ENCODE measurements around the gene KCNIP3. TPM values are rescaled to one million over a fixed set of nuclear protein-coding genes. Genes with fewer than 3 reads are reported as not detected.
A peak's percentile ranks its signal among the peaks of the same experiment; 100 is the strongest.

KCNIP3 gene
- total RNA-seq, 1 donor from 2014 or later: 27.5 TPM

DNA sequence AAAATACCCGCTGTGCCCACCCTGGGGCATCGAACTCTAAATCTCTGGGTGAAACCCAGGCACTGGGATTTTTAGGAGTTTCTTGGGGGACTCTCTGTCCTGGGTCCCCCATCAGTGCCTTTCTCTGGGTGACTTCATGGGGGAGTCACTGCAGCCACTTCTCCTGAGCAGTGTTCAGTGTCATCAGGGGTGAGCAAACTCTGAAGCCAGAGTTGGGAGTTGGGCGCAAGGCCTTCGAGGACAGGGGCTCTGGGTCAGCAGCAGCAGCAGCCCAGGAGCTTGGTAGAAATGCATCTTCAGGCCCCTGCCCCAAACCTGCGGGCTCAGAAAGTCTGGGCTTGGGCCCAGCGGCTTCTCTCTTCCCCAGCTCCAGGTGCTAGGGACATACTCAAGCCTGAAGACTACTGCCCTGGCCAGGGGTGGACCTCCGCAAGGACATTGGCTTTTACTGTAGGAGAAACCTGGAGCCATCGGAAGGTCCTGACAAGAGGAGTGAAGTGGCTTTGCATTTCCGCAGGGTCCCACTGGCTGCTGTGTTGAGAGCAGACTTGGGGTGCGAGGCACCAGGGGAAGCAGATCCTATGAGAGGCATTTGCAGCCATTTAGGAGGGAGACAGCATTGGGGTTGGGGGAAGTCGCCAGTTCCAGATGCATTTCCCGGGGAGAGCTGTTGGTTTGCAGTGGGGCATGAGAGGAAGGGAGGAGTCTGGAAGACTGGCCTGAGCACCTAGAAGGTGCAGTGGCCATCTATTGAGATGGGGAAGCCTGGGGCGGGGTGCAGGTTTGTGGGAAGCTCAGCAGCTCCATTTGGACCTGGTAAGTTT is 53.8 kb downstream of the KCNIP3 start:
- no peaks in the 10 kb centered on the region for H3K9me3 ChIP-seq
- H3K27me3 ChIP-seq: no peaks in the 10 kb centered on the region
- TF ChIP-seq POLR2A (IDR thresholded peaks at IDR 0.05) (no peak), POLR2AphosphoS5 (IDR thresholded peaks at IDR 0.05; ENCODE audit: insufficient read depth in 1 of 2, low read depth in 1 of 2) (no peak), CTCF (IDR thresholded peaks at IDR 0.05) (no peak)
- peak; percentile 79 to 81 for DNase-seq (ENCODE audit: extremely low spot score in 2 of 2)
- no peak overlapping the region for H3K27ac ChIP-seq
- intact Hi-C loops (cut with DNase I): no loop called here
- H3K4me1 ChIP-seq: peaks cover 23% of the 10 kb centered on the region
- H3K4me3 ChIP-seq: no peak overlapping the region
- no peaks in the 10 kb centered on the region for H3K36me3 ChIP-seq

DNA sequence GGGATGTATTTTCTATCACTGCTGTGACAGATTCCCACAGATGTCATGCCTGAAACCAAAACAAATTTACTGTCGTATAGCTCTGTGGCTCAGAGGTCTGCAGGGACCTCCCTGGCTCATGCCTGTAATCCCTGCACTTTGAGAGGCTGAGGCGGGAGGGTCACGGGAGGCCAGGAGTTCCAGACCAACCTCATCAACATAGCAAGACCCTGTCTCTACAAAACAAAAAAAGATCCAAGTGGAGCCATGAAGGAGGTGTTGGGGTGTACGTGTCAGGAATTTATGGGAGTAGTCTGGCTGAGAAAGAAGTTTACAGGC is 54.4 kb downstream of the KCNIP3 start:
- Histone ChIP-seq H3K4me1 (peaks cover 23% of the 10 kb centered on the region), H3K36me3 (no peaks in the 10 kb centered on the region), H3K27me3 (no peaks in the 10 kb centered on the region), H3K27ac (no peak overlapping the region), H3K9me3 (no peaks in the 10 kb centered on the region), H3K4me3 (no peak overlapping the region)
- DNase-seq (ENCODE audit: extremely low spot score in 2 of 2): peak in 1 of 2 donors; percentile 52
- no peak for TF ChIP-seq CTCF (IDR thresholded peaks at IDR 0.05)
- no peak for TF ChIP-seq POLR2A (IDR thresholded peaks at IDR 0.05)
- no peak for TF ChIP-seq POLR2AphosphoS5 (IDR thresholded peaks at IDR 0.05; ENCODE audit: insufficient read depth in 1 of 2, low read depth in 1 of 2)
- intact Hi-C loops (cut with DNase I): no loop called here

DNA sequence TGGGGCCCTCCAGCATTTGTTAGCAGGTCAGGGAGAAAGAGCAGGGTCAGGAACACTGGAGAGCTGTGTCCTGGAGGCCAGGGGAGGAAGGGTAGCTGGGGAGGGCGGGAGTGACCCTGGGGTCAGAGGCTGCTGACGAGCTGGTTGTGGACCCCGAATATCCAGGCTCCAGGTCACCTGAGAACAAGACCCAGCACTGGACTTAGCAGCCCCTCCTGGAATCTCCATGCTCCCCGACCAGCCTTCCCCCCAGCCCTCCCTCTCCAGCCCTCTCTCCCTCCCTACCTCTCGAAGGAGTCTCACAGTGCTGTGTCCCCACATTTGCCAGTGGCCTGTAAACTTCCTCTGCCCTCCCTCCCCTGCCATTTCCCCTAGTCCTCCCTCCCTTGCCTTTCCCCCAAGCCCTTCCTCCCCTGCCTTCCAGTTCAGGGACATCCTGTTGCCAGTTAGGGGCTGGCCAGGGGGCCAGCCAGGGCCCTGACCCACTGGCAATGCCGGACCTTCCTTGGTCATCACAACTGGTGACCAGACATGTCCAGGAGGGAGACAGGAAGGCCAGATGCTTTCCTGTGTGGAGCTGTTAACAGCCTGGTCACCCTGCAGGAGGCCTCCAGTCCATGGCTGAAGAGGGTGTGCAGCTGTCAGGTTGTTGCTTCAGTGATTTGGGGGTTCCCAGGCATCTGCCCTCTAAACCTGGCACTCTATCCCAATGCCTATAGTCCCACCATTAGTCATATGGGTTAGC is 55.3 kb downstream of the KCNIP3 start:
- no peak overlapping the region for H3K4me3 ChIP-seq
- H3K27me3 ChIP-seq: no peaks in the 10 kb centered on the region
- DNase-seq (ENCODE audit: extremely low spot score in 2 of 2): peak in 1 of 2 donors; percentile 74
- TF ChIP-seq POLR2A (IDR thresholded peaks at IDR 0.05) (no peak), POLR2AphosphoS5 (IDR thresholded peaks at IDR 0.05; ENCODE audit: insufficient read depth in 1 of 2, low read depth in 1 of 2) (no peak), CTCF (IDR thresholded peaks at IDR 0.05) (no peak)
- H3K9me3 ChIP-seq: no peaks in the 10 kb centered on the region
- peaks cover 18% of the 10 kb centered on the region for H3K4me1 ChIP-seq
- intact Hi-C loops (cut with DNase I): no loop called here
- H3K36me3 ChIP-seq: no peaks in the 10 kb centered on the region
- H3K27ac ChIP-seq: no peak overlapping the region

DNA sequence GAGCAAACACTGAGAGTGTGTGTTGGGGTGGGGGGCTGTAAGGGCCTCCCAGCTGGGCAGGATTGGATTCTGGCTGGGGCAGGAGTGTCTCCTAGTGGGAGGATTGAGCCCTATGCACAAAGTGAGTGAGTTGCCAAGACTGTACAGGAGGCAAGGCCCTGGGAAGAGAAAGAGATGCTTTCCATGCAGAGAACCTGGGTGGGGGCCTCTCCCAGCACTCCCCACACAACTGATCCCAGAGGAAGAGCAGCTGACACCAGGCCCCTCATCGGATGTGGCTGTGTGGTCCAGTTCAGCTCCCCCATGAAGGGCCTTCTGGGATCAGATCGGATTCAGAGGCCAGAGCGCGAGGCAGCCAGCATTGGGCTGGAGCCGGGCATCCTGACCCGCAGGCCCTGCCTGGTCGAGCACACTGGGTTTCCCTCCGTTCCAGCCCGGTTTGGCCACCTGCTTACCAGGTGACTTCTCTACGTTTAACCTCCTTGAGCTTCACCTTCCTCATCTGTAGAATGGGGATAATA is 56.0 kb downstream of the KCNIP3 start:
- peak; percentile 56 to 77 for DNase-seq (ENCODE audit: extremely low spot score in 2 of 2)
- no peaks in the 10 kb centered on the region for H3K9me3 ChIP-seq
- H3K4me3 ChIP-seq: no peak overlapping the region
- H3K36me3 ChIP-seq: no peaks in the 10 kb centered on the region
- no peaks in the 10 kb centered on the region for H3K27me3 ChIP-seq
- H3K27ac ChIP-seq: no peak overlapping the region
- TF ChIP-seq POLR2AphosphoS5 (IDR thresholded peaks at IDR 0.05; ENCODE audit: insufficient read depth in 1 of 2, low read depth in 1 of 2) (no peak), CTCF (IDR thresholded peaks at IDR 0.05) (no peak), POLR2A (IDR thresholded peaks at IDR 0.05) (no peak)
- intact Hi-C loops (cut with DNase I): no loop called here
- H3K4me1 ChIP-seq: peaks cover 11% of the 10 kb centered on the region

Data from vagina (tissue), 2 donors.